Fibroblast of villous mesenchyme (primary cell): ENCODE measurements around the gene XYLT1. TPM values are rescaled to one million over a fixed set of nuclear protein-coding genes. Genes with fewer than 3 reads are reported as not detected.
A peak's percentile ranks its signal among the peaks of the same experiment; 100 is the strongest.
"Not testable (repeated sequence)": the region's sequence is repeated elsewhere in the genome, so short reads cannot be mapped to it uniquely, and the experiment has no call there.

ENCODE experiments used
- DNase-seq: peaks from one replicate; pipeline ENCODE4 v3.0.0-alpha.2; 2010; ENCODE audit warnings: low read depth
- H3K4me3 ChIP-seq: 2 replicates; pipeline ENCODE4 v1.5.1; 2011; ENCODE audit warnings: low read depth, mild to moderate bottlenecking, low read length
- total RNA-seq: library from RNA; depleted of rRNA; stranded (reverse); fragments of >200 nt; gene quantifications from 2 replicates; pipeline ENCODE4 v1.2.3, GENCODE V29; 2012
- TF ChIP-seq, protein P1 (sequence below): IDR thresholded peaks from 2 replicates; pipeline ENCODE4 v1.5.1; 2012; ENCODE audit warnings: low read depth, mild to moderate bottlenecking, low read length; ENCODE audit not compliant: insufficient read depth

The XYLT1 gene
- total RNA-seq, 1 donor = 2.6 TPM

DNA sequence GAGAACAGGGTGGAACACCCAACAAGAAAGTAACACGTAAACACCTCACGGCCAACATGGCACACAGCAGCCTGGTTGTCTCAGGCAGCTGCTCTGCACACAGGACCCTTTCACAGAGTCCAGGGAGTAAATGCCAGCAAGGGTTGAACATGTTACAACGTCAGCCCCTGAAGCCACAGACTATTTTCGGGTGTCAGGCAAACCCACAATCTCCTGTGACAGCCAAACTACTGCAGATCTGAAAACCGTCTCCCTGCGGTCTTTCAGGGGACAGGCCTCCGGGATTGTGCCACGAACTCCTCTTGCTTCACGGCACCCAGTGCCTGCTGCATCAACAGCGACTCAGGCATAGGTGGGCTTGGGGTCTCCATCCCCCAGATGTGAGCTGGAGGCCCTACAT, 127.7 kb downstream of the XYLT1 start:
- TF ChIP-seq, protein P1, sequence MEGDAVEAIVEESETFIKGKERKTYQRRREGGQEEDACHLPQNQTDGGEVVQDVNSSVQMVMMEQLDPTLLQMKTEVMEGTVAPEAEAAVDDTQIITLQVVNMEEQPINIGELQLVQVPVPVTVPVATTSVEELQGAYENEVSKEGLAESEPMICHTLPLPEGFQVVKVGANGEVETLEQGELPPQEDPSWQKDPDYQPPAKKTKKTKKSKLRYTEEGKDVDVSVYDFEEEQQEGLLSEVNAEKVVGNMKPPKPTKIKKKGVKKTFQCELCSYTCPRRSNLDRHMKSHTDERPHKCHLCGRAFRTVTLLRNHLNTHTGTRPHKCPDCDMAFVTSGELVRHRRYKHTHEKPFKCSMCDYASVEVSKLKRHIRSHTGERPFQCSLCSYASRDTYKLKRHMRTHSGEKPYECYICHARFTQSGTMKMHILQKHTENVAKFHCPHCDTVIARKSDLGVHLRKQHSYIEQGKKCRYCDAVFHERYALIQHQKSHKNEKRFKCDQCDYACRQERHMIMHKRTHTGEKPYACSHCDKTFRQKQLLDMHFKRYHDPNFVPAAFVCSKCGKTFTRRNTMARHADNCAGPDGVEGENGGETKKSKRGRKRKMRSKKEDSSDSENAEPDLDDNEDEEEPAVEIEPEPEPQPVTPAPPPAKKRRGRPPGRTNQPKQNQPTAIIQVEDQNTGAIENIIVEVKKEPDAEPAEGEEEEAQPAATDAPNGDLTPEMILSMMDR = no peak
- DNase-seq = no peak
- H3K4me3 ChIP-seq = no peak overlapping the region

DNA sequence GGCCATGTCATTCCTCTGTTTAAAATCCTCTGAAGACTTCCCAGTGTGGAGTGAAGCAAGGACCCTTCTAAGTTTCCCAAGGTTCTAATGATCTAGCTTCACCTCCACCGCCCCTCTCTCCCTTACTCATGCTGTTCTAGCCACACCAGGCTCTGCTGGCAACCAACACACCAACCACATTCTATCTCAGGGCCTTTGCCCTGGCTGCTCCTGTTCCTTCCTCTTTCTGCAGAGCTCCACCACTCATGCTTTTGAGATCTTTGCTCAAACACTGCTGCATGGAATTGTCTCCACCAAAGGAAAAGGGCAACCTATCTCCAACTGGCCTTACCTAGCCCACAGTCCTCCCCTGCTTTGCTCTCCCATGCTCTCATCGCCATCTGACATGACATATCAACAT, 128.7 kb downstream of the XYLT1 start:
- no peak overlapping the region for H3K4me3 ChIP-seq
- TF ChIP-seq, protein P1 = no peak
- DNase-seq = no peak

DNA sequence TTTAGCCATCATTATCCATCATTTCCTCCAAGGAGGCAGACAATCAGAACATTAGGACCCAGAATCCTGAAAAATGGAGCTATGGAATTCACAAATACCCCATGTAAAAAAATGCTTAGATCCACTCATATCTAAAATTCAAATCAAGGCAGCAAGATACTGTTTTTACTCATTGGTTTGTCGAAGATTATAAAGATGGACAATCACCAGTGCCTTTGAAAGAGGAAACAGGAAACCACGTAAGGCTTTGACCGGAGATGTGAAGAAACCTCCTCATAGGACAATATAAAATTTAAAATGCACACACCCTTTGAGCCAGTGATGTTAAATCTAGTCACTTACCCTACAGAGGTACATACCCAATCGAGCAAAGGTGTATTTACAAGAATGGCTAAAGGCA, 130.0 kb downstream of the XYLT1 start:
- H3K4me3 ChIP-seq = no peak overlapping the region
- TF ChIP-seq, protein P1 = no peak
- no peak for DNase-seq

DNA sequence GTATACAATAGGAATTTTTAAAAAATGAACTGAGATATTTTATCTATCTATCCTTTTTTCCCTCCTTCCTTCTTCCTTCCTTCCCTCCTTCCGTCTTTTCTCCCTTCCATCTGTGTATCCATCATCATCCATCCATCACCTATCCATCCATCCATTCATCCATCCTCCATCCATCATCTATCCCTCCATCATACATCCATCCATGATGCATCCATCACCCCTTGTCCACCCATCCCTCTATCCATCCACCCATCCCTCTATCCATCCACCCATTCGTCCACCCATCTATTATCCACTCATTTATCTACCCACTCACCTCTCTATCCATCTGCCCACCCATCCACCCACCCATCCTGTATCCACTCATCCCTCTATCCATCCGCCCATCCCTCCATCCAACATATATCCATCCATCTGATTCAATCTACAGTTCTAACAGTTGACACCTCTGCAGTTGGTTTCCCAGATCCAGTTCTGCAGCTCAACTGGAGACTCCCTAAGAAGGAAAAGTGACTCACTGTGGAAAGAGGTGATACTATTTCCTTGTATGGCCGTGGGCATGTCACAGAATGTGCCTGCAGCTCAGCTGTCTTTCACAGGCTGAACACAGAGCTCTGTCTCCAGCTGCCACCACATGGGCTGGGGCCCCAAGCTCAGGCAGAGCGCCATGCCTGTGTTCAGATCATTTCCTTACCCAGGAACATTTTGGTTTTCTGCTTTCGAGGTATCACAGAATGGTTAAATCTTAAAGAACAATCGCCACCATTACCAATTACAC, 130.8 kb downstream of the XYLT1 start:
- TF ChIP-seq, protein P1 = no peak

DNA sequence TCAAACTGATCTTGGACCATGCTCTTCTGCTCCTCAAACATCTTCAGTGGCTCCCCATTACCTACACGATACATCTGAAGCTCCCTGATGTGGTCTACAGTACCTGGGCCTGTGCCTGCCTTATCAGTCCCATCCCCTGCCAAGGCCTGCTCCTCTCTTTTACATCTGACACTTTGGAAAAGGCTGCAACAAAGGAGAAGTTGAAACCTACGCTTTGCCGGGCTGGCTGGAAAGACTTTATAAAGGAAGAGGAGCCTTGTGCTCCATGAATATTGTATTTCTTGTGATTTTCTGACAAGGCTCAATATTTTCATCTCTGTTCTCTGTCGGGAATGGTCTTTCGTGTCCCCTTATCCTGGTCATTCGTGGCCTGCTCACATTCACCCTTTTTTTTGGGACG, 132.5 kb downstream of the XYLT1 start:
- TF ChIP-seq, protein P1 = no peak
- H3K4me3 ChIP-seq = no peak overlapping the region
- no peak for DNase-seq

More for the DNA sequence above, 130.8 kb downstream of the XYLT1 start:
- H3K4me3 ChIP-seq = no peak overlapping the region
- DNase-seq = no peak

DNA sequence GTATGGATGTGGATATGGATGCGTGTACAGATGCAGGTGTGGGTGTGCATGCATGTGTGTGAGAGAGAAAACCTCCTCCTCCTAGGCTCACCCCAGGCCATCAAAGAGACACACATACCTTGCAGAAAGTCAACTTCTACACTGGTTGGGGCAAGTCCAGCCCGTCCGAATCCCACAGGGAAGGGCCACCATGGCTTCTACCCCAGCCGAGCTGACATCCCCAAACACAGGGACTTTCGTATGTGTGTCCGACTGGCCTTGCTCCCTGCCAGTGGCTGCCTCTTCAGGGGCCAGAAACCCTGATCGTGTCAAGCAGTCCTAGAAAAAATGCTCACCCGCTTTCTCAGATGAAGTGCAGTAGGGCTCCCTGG, 134.2 kb downstream of the XYLT1 start:
- DNase-seq = no peak
- H3K4me3 ChIP-seq = no peak overlapping the region
- TF ChIP-seq, protein P1 = no peak

DNA sequence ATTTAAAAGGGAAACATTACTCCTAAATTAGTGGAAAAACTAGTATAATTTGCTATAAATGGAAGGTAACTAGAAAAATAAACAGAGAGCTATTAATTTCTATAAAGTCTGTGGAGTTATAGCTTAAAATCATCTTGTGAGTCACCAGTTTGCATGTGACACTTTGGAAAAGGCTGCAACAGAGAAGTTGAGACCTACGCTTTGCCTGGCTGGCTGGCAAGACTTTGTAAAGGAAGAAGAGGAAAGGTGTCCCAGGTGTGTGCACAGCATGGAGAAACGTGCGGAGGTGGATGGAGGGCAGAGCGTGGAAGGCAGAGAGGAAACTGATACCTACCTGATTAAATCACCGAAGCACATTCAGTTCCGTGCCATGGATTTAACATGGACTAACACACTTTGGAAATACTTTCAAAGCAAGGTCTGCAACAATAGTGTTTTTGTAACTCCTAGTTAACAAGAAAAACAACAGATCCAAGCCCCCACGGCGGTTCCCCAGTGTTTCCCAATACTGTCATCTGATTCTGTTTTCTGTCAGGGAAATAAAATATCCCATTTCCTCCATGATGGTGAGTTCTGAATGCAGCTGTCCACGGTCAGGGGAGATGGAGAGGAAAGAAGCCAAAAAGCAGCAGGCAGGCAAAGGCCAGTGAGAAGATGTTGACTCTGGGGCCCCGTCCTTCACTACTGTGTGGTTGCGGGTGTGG, 134.8 kb downstream of the XYLT1 start:
- DNase-seq = peak; percentile 31
- TF ChIP-seq, protein P1 = no peak
- H3K4me3 ChIP-seq = no peak overlapping the region

DNA sequence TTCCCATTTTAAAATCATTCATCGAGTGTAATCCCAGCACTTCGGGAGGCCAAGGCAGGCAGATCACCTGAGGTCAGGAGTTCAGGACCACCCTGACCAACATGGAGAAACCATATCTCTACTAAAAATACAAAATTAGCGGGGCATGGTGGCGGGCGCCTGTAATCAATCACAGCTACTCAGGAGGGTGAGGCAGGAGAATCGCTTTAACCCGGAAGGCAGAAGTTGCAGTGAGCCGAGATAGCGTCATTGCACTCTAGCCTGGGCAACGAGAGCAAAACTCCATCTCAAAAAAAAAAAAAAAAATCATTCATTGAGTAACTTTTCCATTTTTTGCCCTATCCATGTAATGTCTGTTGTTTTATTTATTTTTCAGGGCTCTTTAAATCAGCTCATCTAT, 135.4 kb downstream of the XYLT1 start:
- H3K4me3 ChIP-seq = not testable (repeated sequence)

More for the DNA sequence above, 135.4 kb downstream of the XYLT1 start:
- DNase-seq = not testable (repeated sequence)
